Vagina (tissue), 2 donors: ENCODE data around the gene TIA1. TPM values are rescaled to one million over a fixed set of nuclear protein-coding genes. Genes with fewer than 3 reads are reported as not detected.

Experiments
- DNase-seq, 2 donors: peaks; one replicate each; pipeline ENCODE4 v3.0.0-alpha.2; 2017; ENCODE audit errors: extremely low spot score in 2 of 2
- H3K27ac ChIP-seq: fragments of 200-600 bp; sonication (generic); one replicate; pipeline ENCODE4 v1.5.1; 2019
- H3K27me3 ChIP-seq: fragments of 200-600 bp; sonication (generic); one replicate; pipeline ENCODE4 v1.5.1; 2019
- H3K36me3 ChIP-seq, 2 donors: fragments of 200-600 bp; sonication (generic); one replicate each; pipeline ENCODE4 v1.5.1; 2017 to 2019
- H3K4me1 ChIP-seq: fragments of 200-600 bp; sonication (generic); one replicate; pipeline ENCODE4 v1.5.1; 2019
- H3K4me3 ChIP-seq, 2 donors: fragments of 200-600 bp; sonication (generic); 1 replicate in 1 of 2; 2 replicates in 1 of 2; pipeline ENCODE4 v1.5.1; 2016 to 2019
- H3K9me3 ChIP-seq: fragments of 200-600 bp; sonication (generic); one replicate; pipeline ENCODE4 v1.5.1; 2019
- CTCF ChIP-seq, 3 experiments: fragments of 450-650 bp in 2 of 3; fragments of 200-600 bp in 1 of 3; sonication (generic) in 1 of 3; IDR thresholded peaks; one replicate each; pipeline ENCODE4 v1.5.1; 2017 to 2019; ENCODE audit warnings: antibody characterized with exemption in 3 of 3, mild to moderate bottlenecking in 2 of 3, moderate library complexity in 2 of 3
- POLR2A ChIP-seq, 2 donors: fragments of 450-650 bp; IDR thresholded peaks; one replicate each; pipeline ENCODE4 v1.6.1; 2017; ENCODE audit warnings: antibody characterized with exemption in 2 of 2, mild to moderate bottlenecking in 2 of 2, moderate library complexity in 2 of 2
- POLR2AphosphoS5 ChIP-seq, 2 donors: sonication (generic); formaldehyde crosslinking; IDR thresholded peaks; one replicate each; pipeline ENCODE4 v1.9.0; 2017; ENCODE audit warnings: antibody characterized with exemption in 2 of 2, mild to moderate bottlenecking in 2 of 2, low read depth in 1 of 2; ENCODE audit not compliant: insufficient read depth in 1 of 2
- intact Hi-C: fragments of 100-400 bp; cut with DNase I; formaldehyde crosslinking; loops from one replicate; pipeline ENCODE4 v1.15.1; 2023
- total RNA-seq: library from RNA; depleted of rRNA; stranded (reverse); fragments of >200 nt; gene quantifications from one replicate; pipeline ENCODE4 v1.2.3, GENCODE V29; 2016

The TIA1 gene
- total RNA-seq, 1 donor from 2014 or later = 79.8 TPM

GRCh38 chr2:70250434-70250833 is 2.0 kb upstream of the TIA1 start:
- DNase-seq = no peak
- Histone ChIP-seq H3K27me3 (no peaks in the 10 kb centered on the region), H3K4me3 (no peak overlapping the region), H3K27ac (no peak overlapping the region), H3K4me1 (peaks cover 18% of the 10 kb centered on the region), H3K9me3 (no peaks in the 10 kb centered on the region), H3K36me3 (no peaks in the 10 kb centered on the region)
- intact Hi-C loops = no loop called here
- TF ChIP-seq CTCF (IDR thresholded peaks at IDR 0.05) (no peak), POLR2AphosphoS5 (IDR thresholded peaks at IDR 0.05; ENCODE audit: insufficient read depth in 1 of 2, low read depth in 1 of 2) (no peak), POLR2A (IDR thresholded peaks at IDR 0.05) (no peak)

- H3K9me3 ChIP-seq = no peaks in the 10 kb centered on the region
- H3K4me3 ChIP-seq = peak overlapping the region; percentile 83 to 94
- peak overlapping the region; percentile 97 for H3K27ac ChIP-seq
- intact Hi-C loops = loop anchor here (2.0 to 5.0 kb wide), 2 partner anchors 55 to 57 kb away; partner anchors contain the start of genes C2orf42 and FAM136A
- TF ChIP-seq POLR2AphosphoS5 (IDR thresholded peaks at IDR 0.05; ENCODE audit: insufficient read depth in 1 of 2, low read depth in 1 of 2) (no peak), CTCF (IDR thresholded peaks at IDR 0.05) (no peak), POLR2A (IDR thresholded peaks at IDR 0.05) (no peak)
- DNase-seq = no peak
- H3K27me3 ChIP-seq = no peaks in the 10 kb centered on the region
- H3K36me3 ChIP-seq = no peaks in the 10 kb centered on the region
- H3K4me1 ChIP-seq = peaks cover 47% of the 10 kb centered on the region
Measured at GRCh38 chr2:70247364-70248180, 856 bp downstream of the TIA1 start.

- DNase-seq = no peak
- Histone ChIP-seq H3K4me1 (peaks cover 66% of the 10 kb centered on the region), H3K36me3 (peaks cover 0 to 4% of the 10 kb centered on the region in 2 donors), H3K27me3 (no peaks in the 10 kb centered on the region), H3K27ac (no peak overlapping the region), H3K9me3 (no peaks in the 10 kb centered on the region), H3K4me3 (no peak overlapping the region)
- TF ChIP-seq POLR2AphosphoS5 (IDR thresholded peaks at IDR 0.05; ENCODE audit: insufficient read depth in 1 of 2, low read depth in 1 of 2) (no peak), CTCF (IDR thresholded peaks at IDR 0.05) (no peak), POLR2A (IDR thresholded peaks at IDR 0.05) (no peak)
- intact Hi-C loops = no loop called here
Measured at GRCh38 chr2:70243806-70244584, 4.4 kb downstream of the TIA1 start.

- Histone ChIP-seq H3K36me3 (peaks cover 0 to 10% of the 10 kb centered on the region in 2 donors), H3K27me3 (no peaks in the 10 kb centered on the region), H3K27ac (no peak overlapping the region), H3K4me3 (no peak overlapping the region), H3K4me1 (peaks cover 66% of the 10 kb centered on the region), H3K9me3 (no peaks in the 10 kb centered on the region)
- DNase-seq = no peak
- intact Hi-C loops = no loop called here
- TF ChIP-seq POLR2A (IDR thresholded peaks at IDR 0.05) = no peak
Measured at GRCh38 chr2:70242552-70242951, 5.9 kb downstream of the TIA1 start.

GRCh38 chr2:70241340-70241739 is 7.1 kb downstream of the TIA1 start:
- TF ChIP-seq POLR2AphosphoS5 (IDR thresholded peaks at IDR 0.05; ENCODE audit: insufficient read depth in 1 of 2, low read depth in 1 of 2) = no peak
- TF ChIP-seq POLR2A (IDR thresholded peaks at IDR 0.05) = no peak
- no peak for TF ChIP-seq CTCF (IDR thresholded peaks at IDR 0.05)
- no peaks in the 10 kb centered on the region for H3K9me3 ChIP-seq
- H3K4me1 ChIP-seq = peaks cover 67% of the 10 kb centered on the region
- H3K27ac ChIP-seq = no peak overlapping the region
- H3K36me3 ChIP-seq = peaks cover 0 to 20% of the 10 kb centered on the region in 2 donors
- no peak for DNase-seq
- no peaks in the 10 kb centered on the region for H3K27me3 ChIP-seq
- intact Hi-C loops = no loop called here
- H3K4me3 ChIP-seq = no peak overlapping the region
